ENCODE results near the gene DHRS7B.
"Not testable (repeated sequence)": the region's sequence is repeated elsewhere in the genome, so short reads cannot be mapped to it uniquely, and the experiment has no call there.

DHRS7B gene

GRCh38 chr17:21105064-21105894 lies 21.5 kb upstream of the DHRS7B start:
- H3K4me3 ChIP-seq (ENCODE audit: insufficient read depth in 1 of 2, low read depth in 1 of 2, low read length in 2 of 2) = no peak overlapping the region
- H2BK12ac ChIP-seq (ENCODE audit: low read length in 2 of 2) = no peak overlapping the region
- H2BK15ac ChIP-seq (ENCODE audit: low read depth, poor library complexity, severe bottlenecking) = no peak overlapping the region
- H3K79me1 ChIP-seq (replicated peaks; ENCODE audit: low read length, poor library complexity, severe bottlenecking) = no peaks in the 10 kb centered on the region
- H2AFZ ChIP-seq (ENCODE audit: low read depth, low read length) = no peak overlapping the region
- H3K4me1 ChIP-seq (ENCODE audit: control insufficient read depth, insufficient read depth, low read depth, low read length) = no peaks in the 10 kb centered on the region
- H3K9me3 ChIP-seq (ENCODE audit: control insufficient read depth, low read length) = no peaks in the 10 kb centered on the region
- no peak overlapping the region for H2AK5ac ChIP-seq (ENCODE audit: low read length, severe bottlenecking)
- no peak overlapping the region for H3K4me2 ChIP-seq (ENCODE audit: low read length, poor library complexity, severe bottlenecking)
- H3K27ac ChIP-seq (ENCODE audit: low read length, poor library complexity, severe bottlenecking) = no peak overlapping the region
- H3K23ac ChIP-seq (ENCODE audit: low read length in 2 of 2) = no peak overlapping the region
- no peaks in the 10 kb centered on the region for H3K36me3 ChIP-seq (ENCODE audit: control insufficient read depth in 1 of 2, insufficient read depth in 2 of 2, low read depth in 1 of 2, low read length in 2 of 2)
- H3K9ac ChIP-seq (ENCODE audit: low read length) = no peak overlapping the region
- peak overlapping the region; percentile 54 for H4K8ac ChIP-seq (ENCODE audit: low read length)
- 52% methylated on average over 4 of the region's 5 CpGs for whole genome bisulfite sequencing
- DNase-seq = no peak
- no peak overlapping the region for H4K91ac ChIP-seq (ENCODE audit: low read length)
- H3K27me3 ChIP-seq (ENCODE audit: control insufficient read depth in 1 of 2, insufficient read depth in 1 of 2, low read length in 2 of 2) = peaks cover 3 to 7% of the 10 kb centered on the region in 2 experiments
- no peak overlapping the region for H3K18ac ChIP-seq (ENCODE audit: low read depth in 1 of 2, low read length in 2 of 2)
- no peak overlapping the region for H2BK5ac ChIP-seq (ENCODE audit: low read depth, low read length, poor library complexity, severe bottlenecking)
- no peak overlapping the region for H2BK120ac ChIP-seq (ENCODE audit: low read depth, low read length)
- H3K4ac ChIP-seq (ENCODE audit: low read depth in 1 of 2, low read length in 2 of 2) = no peak overlapping the region
- no peak overlapping the region for H3K14ac ChIP-seq (ENCODE audit: low read length in 2 of 2)

- DNase-seq = no peak
- Histone ChIP-seq H3K36me3 (ENCODE audit: control insufficient read depth in 1 of 2, insufficient read depth in 2 of 2, low read depth in 1 of 2, low read length in 2 of 2) (no peaks in the 10 kb centered on the region), H3K14ac (ENCODE audit: low read length in 2 of 2) (no peak overlapping the region), H3K4ac (ENCODE audit: low read depth in 1 of 2, low read length in 2 of 2) (no peak overlapping the region), H3K27me3 (ENCODE audit: control insufficient read depth in 1 of 2, insufficient read depth in 1 of 2, low read length in 2 of 2) (peaks cover 3 to 7% of the 10 kb centered on the region in 2 experiments), H4K8ac (ENCODE audit: low read length) (no peak overlapping the region), H3K4me1 (ENCODE audit: control insufficient read depth, insufficient read depth, low read depth, low read length) (no peaks in the 10 kb centered on the region), H4K91ac (ENCODE audit: low read length) (no peak overlapping the region), H2BK12ac (ENCODE audit: low read length in 2 of 2) (no peak overlapping the region), H3K9me3 (ENCODE audit: control insufficient read depth, low read length) (no peaks in the 10 kb centered on the region), H2AK5ac (ENCODE audit: low read length, severe bottlenecking) (no peak overlapping the region), H3K23ac (ENCODE audit: low read length in 2 of 2) (no peak overlapping the region), H3K18ac (ENCODE audit: low read depth in 1 of 2, low read length in 2 of 2) (no peak overlapping the region), H2BK15ac (ENCODE audit: low read depth, poor library complexity, severe bottlenecking) (no peak overlapping the region), H3K27ac (ENCODE audit: low read length, poor library complexity, severe bottlenecking) (no peak overlapping the region), H3K4me2 (ENCODE audit: low read length, poor library complexity, severe bottlenecking) (no peak overlapping the region), H3K4me3 (ENCODE audit: insufficient read depth in 1 of 2, low read depth in 1 of 2, low read length in 2 of 2) (no peak overlapping the region), H2BK5ac (ENCODE audit: low read depth, low read length, poor library complexity, severe bottlenecking) (no peak overlapping the region), H3K9ac (ENCODE audit: low read length) (no peak overlapping the region), H2BK120ac (ENCODE audit: low read depth, low read length) (no peak overlapping the region), H3K79me1 (replicated peaks; ENCODE audit: low read length, poor library complexity, severe bottlenecking) (no peaks in the 10 kb centered on the region), H2AFZ (ENCODE audit: low read depth, low read length) (no peak overlapping the region)
- 77% methylated on average over 3 of the region's 3 CpGs for WGBS
Observed at GRCh38 chr17:21106316-21106715, 20.4 kb upstream of the DHRS7B start.

GRCh38 chr17:21107067-21107650 lies 19.6 kb upstream of the DHRS7B start:
- not testable (repeated sequence) for H3K27me3 ChIP-seq (ENCODE audit: control insufficient read depth in 1 of 2, insufficient read depth in 1 of 2, low read length in 2 of 2); H3K18ac ChIP-seq (ENCODE audit: low read depth in 1 of 2, low read length in 2 of 2); H3K27ac ChIP-seq (ENCODE audit: low read length, poor library complexity, severe bottlenecking); H2BK5ac ChIP-seq (ENCODE audit: low read depth, low read length, poor library complexity, severe bottlenecking); H3K9me3 ChIP-seq (ENCODE audit: control insufficient read depth, low read length); H3K23ac ChIP-seq (ENCODE audit: low read length in 2 of 2); H3K36me3 ChIP-seq (ENCODE audit: control insufficient read depth in 1 of 2, insufficient read depth in 2 of 2, low read depth in 1 of 2, low read length in 2 of 2); H2BK12ac ChIP-seq (ENCODE audit: low read length in 2 of 2); H2BK120ac ChIP-seq (ENCODE audit: low read depth, low read length); H3K9ac ChIP-seq (ENCODE audit: low read length); H3K4me1 ChIP-seq (ENCODE audit: control insufficient read depth, insufficient read depth, low read depth, low read length); H3K4me3 ChIP-seq (ENCODE audit: insufficient read depth in 1 of 2, low read depth in 1 of 2, low read length in 2 of 2); H2AK5ac ChIP-seq (ENCODE audit: low read length, severe bottlenecking); H3K4me2 ChIP-seq (ENCODE audit: low read length, poor library complexity, severe bottlenecking); H3K14ac ChIP-seq (ENCODE audit: low read length in 2 of 2); H4K91ac ChIP-seq (ENCODE audit: low read length); H2BK15ac ChIP-seq (ENCODE audit: low read depth, poor library complexity, severe bottlenecking); H3K79me1 ChIP-seq (replicated peaks; ENCODE audit: low read length, poor library complexity, severe bottlenecking); H4K8ac ChIP-seq (ENCODE audit: low read length); H3K4ac ChIP-seq (ENCODE audit: low read depth in 1 of 2, low read length in 2 of 2); DNase-seq; H2AFZ ChIP-seq (ENCODE audit: low read depth, low read length)
- 92% methylated on average over 7 of the region's 7 CpGs for WGBS

GRCh38 chr17:21108651-21109050 lies 18.1 kb upstream of the DHRS7B start:
- H2BK120ac ChIP-seq (ENCODE audit: low read depth, low read length) = no peak overlapping the region
- no peak overlapping the region for H3K4me3 ChIP-seq (ENCODE audit: insufficient read depth in 1 of 2, low read depth in 1 of 2, low read length in 2 of 2)
- H3K9me3 ChIP-seq (ENCODE audit: control insufficient read depth, low read length) = no peaks in the 10 kb centered on the region
- 35% methylated on average over 3 of the region's 3 CpGs for WGBS
- no peak overlapping the region for H3K9ac ChIP-seq (ENCODE audit: low read length)
- no peak overlapping the region for H3K18ac ChIP-seq (ENCODE audit: low read depth in 1 of 2, low read length in 2 of 2)
- no peak overlapping the region for H3K23ac ChIP-seq (ENCODE audit: low read length in 2 of 2)
- H3K4me1 ChIP-seq (ENCODE audit: control insufficient read depth, insufficient read depth, low read depth, low read length) = no peaks in the 10 kb centered on the region
- H3K4me2 ChIP-seq (ENCODE audit: low read length, poor library complexity, severe bottlenecking) = no peak overlapping the region
- no peak for DNase-seq
- no peak overlapping the region for H3K4ac ChIP-seq (ENCODE audit: low read depth in 1 of 2, low read length in 2 of 2)
- no peak overlapping the region for H2AFZ ChIP-seq (ENCODE audit: low read depth, low read length)
- H2BK5ac ChIP-seq (ENCODE audit: low read depth, low read length, poor library complexity, severe bottlenecking) = no peak overlapping the region
- peaks cover 3 to 7% of the 10 kb centered on the region in 2 experiments for H3K27me3 ChIP-seq (ENCODE audit: control insufficient read depth in 1 of 2, insufficient read depth in 1 of 2, low read length in 2 of 2)
- H3K27ac ChIP-seq (ENCODE audit: low read length, poor library complexity, severe bottlenecking) = no peak overlapping the region
- no peaks in the 10 kb centered on the region for H3K36me3 ChIP-seq (ENCODE audit: control insufficient read depth in 1 of 2, insufficient read depth in 2 of 2, low read depth in 1 of 2, low read length in 2 of 2)
- no peak overlapping the region for H3K14ac ChIP-seq (ENCODE audit: low read length in 2 of 2)
- H2BK12ac ChIP-seq (ENCODE audit: low read length in 2 of 2) = no peak overlapping the region
- no peak overlapping the region for H2AK5ac ChIP-seq (ENCODE audit: low read length, severe bottlenecking)
- H4K8ac ChIP-seq (ENCODE audit: low read length) = no peak overlapping the region
- H4K91ac ChIP-seq (ENCODE audit: low read length) = no peak overlapping the region
- no peak overlapping the region for H2BK15ac ChIP-seq (ENCODE audit: low read depth, poor library complexity, severe bottlenecking)
- no peaks in the 10 kb centered on the region for H3K79me1 ChIP-seq (replicated peaks; ENCODE audit: low read length, poor library complexity, severe bottlenecking)

All from mesenchymal stem cell (in vitro differentiated cells and primary cell).